Measurements from ENCODE around the gene UPB1.
"Not testable (repeated sequence)": the region's sequence is repeated elsewhere in the genome, so short reads cannot be mapped to it uniquely, and the experiment has no call there.

The UPB1 gene

GRCh38 chr22:24541681-24542515 lies 46.8 kb downstream of the UPB1 start:
- DNase-seq = no peak

GRCh38 chr22:24542641-24543040 lies 47.5 kb downstream of the UPB1 start:
- DNase-seq = no peak

GRCh38 chr22:24543185-24543601 lies 48.1 kb downstream of the UPB1 start:
- DNase-seq = no peak

- no peak for DNase-seq
Observed at GRCh38 chr22:24543679-24544243, 48.6 kb downstream of the UPB1 start.

GRCh38 chr22:24548812-24549211 lies 53.7 kb downstream of the UPB1 start:
- no peak for DNase-seq

GRCh38 chr22:24550028-24550901 lies 55.1 kb downstream of the UPB1 start:
- no peak for DNase-seq

GRCh38 chr22:24550902-24551435 lies 55.8 kb downstream of the UPB1 start:
- DNase-seq = no peak

GRCh38 chr22:24552503-24553286 lies 57.6 kb downstream of the UPB1 start:
- DNase-seq = not testable (repeated sequence)

GRCh38 chr22:24553597-24554312 lies 58.6 kb downstream of the UPB1 start:
- no peak for DNase-seq

- DNase-seq = no peak
Observed at GRCh38 chr22:24554313-24555164, 59.4 kb downstream of the UPB1 start, which contains the start of gene GUCD1. Gene GUCD1 (minus strand): TSS chr22:24555138. CDS start chr22:24554991, 147 bp downstream.

- DNase-seq = peak; percentile 79
Observed at GRCh38 chr22:24555165-24556039, 60.3 kb downstream of the UPB1 start, which contains the start of gene SNRPD3. Gene SNRPD3 (plus strand): TSS chr22:24555999. CDS start chr22:24557675, 1,676 bp downstream.

GRCh38 chr22:24559471-24559870 lies 64.3 kb downstream of the UPB1 start:
- no peak for DNase-seq

- DNase-seq = no peak
Observed at GRCh38 chr22:24563246-24563645, 68.1 kb downstream of the UPB1 start.

GRCh38 chr22:24564376-24565058 lies 69.4 kb downstream of the UPB1 start:
- DNase-seq = no peak

GRCh38 chr22:24565077-24565476 lies 69.9 kb downstream of the UPB1 start:
- DNase-seq = no peak

GRCh38 chr22:24566899-24567511 lies 71.9 kb downstream of the UPB1 start:
- peak; percentile 80 for DNase-seq

- no peak for DNase-seq
Observed at GRCh38 chr22:24567668-24568067, 72.5 kb downstream of the UPB1 start.

- DNase-seq = no peak
Observed at GRCh38 chr22:24571266-24571665, 76.1 kb downstream of the UPB1 start.

All from DMS79 (cell line).